ENCODE data around the gene ZMYM1.
"Not testable (repeated sequence)": the region's sequence is repeated elsewhere in the genome, so short reads cannot be mapped to it uniquely, and the experiment has no call there.

Gene ZMYM1

GRCh38 chr1:35079003-35079930 lies at the start of gene ZMYM1:
TSS of gene ZMYM1 (plus strand) at chr1:35079385. CDS start at chr1:35093988, 14,603 bp downstream.
- DNase-seq, result peak; percentile 74

- no peak for DNase-seq
Measured at GRCh38 chr1:35029761-35030160, 49.4 kb upstream of the ZMYM1 start.

- no peak for DNase-seq
Measured at GRCh38 chr1:35030338-35030737, 48.8 kb upstream of the ZMYM1 start.

GRCh38 chr1:35030756-35031446 lies 48.3 kb upstream of the ZMYM1 start:
- DNase-seq, result peak; percentile 77

- no peak for DNase-seq
Measured at GRCh38 chr1:35032384-35032739, 46.8 kb upstream of the ZMYM1 start.

GRCh38 chr1:35033346-35033745 lies 45.8 kb upstream of the ZMYM1 start:
- DNase-seq, result no peak

GRCh38 chr1:35036621-35037020 lies 42.6 kb upstream of the ZMYM1 start:
- no peak for DNase-seq

- DNase-seq, result no peak
Measured at GRCh38 chr1:35037206-35037605, 42.0 kb upstream of the ZMYM1 start.

GRCh38 chr1:35038723-35039122 lies 40.5 kb upstream of the ZMYM1 start:
- no peak for DNase-seq

GRCh38 chr1:35043498-35043897 lies 35.7 kb upstream of the ZMYM1 start:
- DNase-seq, result no peak

- DNase-seq, result no peak
Measured at GRCh38 chr1:35044431-35044830, 34.8 kb upstream of the ZMYM1 start.

- no peak for DNase-seq
Measured at GRCh38 chr1:35046730-35047129, 32.5 kb upstream of the ZMYM1 start.

- DNase-seq, result peak; percentile 47
Measured at GRCh38 chr1:35047188-35047858, 31.9 kb upstream of the ZMYM1 start.

- no peak for DNase-seq
Measured at GRCh38 chr1:35049116-35049515, 30.1 kb upstream of the ZMYM1 start.

- DNase-seq, result no peak
Measured at GRCh38 chr1:35053433-35053832, 25.8 kb upstream of the ZMYM1 start.

GRCh38 chr1:35054282-35054681 lies 24.9 kb upstream of the ZMYM1 start:
- not testable (repeated sequence) for DNase-seq

GRCh38 chr1:35058321-35058720 lies 20.9 kb upstream of the ZMYM1 start:
- DNase-seq, result not testable (repeated sequence)

- no peak for DNase-seq
Measured at GRCh38 chr1:35058988-35059387, 20.2 kb upstream of the ZMYM1 start.

- DNase-seq, result peak; percentile 89
Measured at GRCh38 chr1:35062518-35063196, 16.5 kb upstream of the ZMYM1 start.

GRCh38 chr1:35064265-35064664 lies 14.9 kb upstream of the ZMYM1 start:
- no peak for DNase-seq

GRCh38 chr1:35069746-35070145 lies 9.4 kb upstream of the ZMYM1 start:
- no peak for DNase-seq

- no peak for DNase-seq
Measured at GRCh38 chr1:35073265-35073811, 5.8 kb upstream of the ZMYM1 start.

GRCh38 chr1:35076426-35076825 lies 2.8 kb upstream of the ZMYM1 start:
- peak; percentile 2 for DNase-seq
